GM23338 (cell line): ENCODE measurements around the gene IQGAP2. TPM values are rescaled to one million over a fixed set of nuclear protein-coding genes. Genes with fewer than 3 reads are reported as not detected.

Experiments
- ATAC-seq: fragments of 200-7000 bp; cut with Tn5 transposase; 3 replicates; pipeline ENCODE4 v1.9.1; 2020
- DNase-seq: peaks from one replicate; pipeline ENCODE4 v3.0.0-alpha.2; 2015; ENCODE audit warnings: low spot score
- H2AFZ ChIP-seq: fragments of 200-600 bp; sonication (generic); 2 replicates; pipeline ENCODE4 v1.8.0; 2016; ENCODE audit warnings: antibody characterized with exemption, mild to moderate bottlenecking, moderate library complexity
- H3F3A ChIP-seq: fragments of 200-600 bp; sonication (generic); replicated peaks from 2 replicates; pipeline ENCODE4 v1.8.0; 2017; ENCODE audit warnings: antibody characterized with exemption, mixed run types, low read depth
- H3K27ac ChIP-seq: fragments of 200-600 bp; sonication (generic); 2 replicates; pipeline ENCODE4 v1.6.1; 2016; ENCODE audit warnings: low read depth
- H3K27me3 ChIP-seq: fragments of 200-600 bp; sonication (generic); 2 replicates; pipeline ENCODE4 v1.8.0; 2016; ENCODE audit warnings: mild to moderate bottlenecking, mixed run types, moderate library complexity; ENCODE audit not compliant: insufficient read depth
- H3K36me3 ChIP-seq: fragments of 200-600 bp; sonication (generic); 2 replicates; pipeline ENCODE4 v1.8.0; 2016; ENCODE audit warnings: mild to moderate bottlenecking; ENCODE audit not compliant: insufficient read depth
- H3K4me1 ChIP-seq: fragments of 200-600 bp; sonication (generic); 2 replicates; pipeline ENCODE4 v1.8.0; 2016; ENCODE audit warnings: mild to moderate bottlenecking, moderate library complexity; ENCODE audit not compliant: insufficient read depth
- H3K4me2 ChIP-seq: fragments of 200-600 bp; sonication (generic); 2 replicates; pipeline ENCODE4 v1.7.1; 2017; ENCODE audit warnings: mixed run types
- H3K4me3 ChIP-seq: fragments of 200-600 bp; sonication (generic); 2 replicates; pipeline ENCODE4 v1.6.1; 2016; ENCODE audit warnings: mixed run types
- H3K79me2 ChIP-seq: fragments of 200-600 bp; sonication (generic); replicated peaks from 2 replicates; pipeline ENCODE4 v1.8.0; 2017; ENCODE audit warnings: mild to moderate bottlenecking; ENCODE audit not compliant: insufficient read depth
- H3K9me2 ChIP-seq: fragments of 200-600 bp; sonication (generic); 2 replicates; pipeline ENCODE4 v1.8.0; 2017; ENCODE audit not compliant: insufficient read depth
- H4K20me1 ChIP-seq: fragments of 200-600 bp; sonication (generic); replicated peaks from 2 replicates; pipeline ENCODE4 v1.8.0; 2017; ENCODE audit warnings: mild to moderate bottlenecking; ENCODE audit not compliant: insufficient read depth
- H3K27ac Mint-ChIP-seq: 2 replicates; pipeline ENCODE4 v1.8.0; 2020; ENCODE audit warnings: inconsistent platforms, mild to moderate bottlenecking, moderate library complexity, mixed read lengths
- H3K27me3 Mint-ChIP-seq: 3 replicates; pipeline ENCODE4 v1.8.0; 2022; ENCODE audit warnings: low read depth, mild to moderate bottlenecking, moderate library complexity, mixed read lengths, inconsistent platforms; ENCODE audit not compliant: insufficient read depth, poor library complexity
- H3K36me3 Mint-ChIP-seq: 3 replicates; pipeline ENCODE4 v1.8.0; 2021; ENCODE audit warnings: low read depth, mild to moderate bottlenecking, inconsistent platforms, moderate library complexity, mixed read lengths
- H3K4me1 Mint-ChIP-seq: 3 replicates; pipeline ENCODE4 v1.8.0; 2020; ENCODE audit warnings: mild to moderate bottlenecking, inconsistent platforms, mixed read lengths
- H3K4me3 Mint-ChIP-seq: 3 replicates; pipeline ENCODE4 v1.8.0; 2021; ENCODE audit warnings: moderate library complexity, mild to moderate bottlenecking, inconsistent platforms, mixed read lengths
- H3K9me3 Mint-ChIP-seq: 3 replicates; pipeline ENCODE4 v1.8.0; 2020; ENCODE audit warnings: moderate library complexity, mild to moderate bottlenecking, inconsistent platforms, mixed read lengths
- CREB1 ChIP-seq: fragments of 250-450 bp; sonication (Bioruptor Pico); IDR thresholded peaks from 2 replicates; pipeline ENCODE4 v1.5.0; 2020; ENCODE audit warnings: low read depth, mild to moderate bottlenecking, moderate library complexity
- EZH2 ChIP-seq: fragments of 200-600 bp; sonication (generic); IDR thresholded peaks from one replicate; pipeline ENCODE4 v1.8.0; 2017; ENCODE audit warnings: antibody characterized with exemption, mild to moderate bottlenecking, low read depth; ENCODE audit not compliant: unreplicated experiment
- EZH2phosphoT487 ChIP-seq: fragments of 200-600 bp; sonication (generic); IDR thresholded peaks from one replicate; pipeline ENCODE4 v1.8.1; 2018; ENCODE audit warnings: antibody characterized with exemption; ENCODE audit not compliant: unreplicated experiment
- JUNB ChIP-seq: IDR thresholded peaks from one replicate; pipeline ENCODE4 v1.6.1; 2016; ENCODE audit warnings: antibody characterized with exemption; ENCODE audit not compliant: unreplicated experiment
- NANOG ChIP-seq: IDR thresholded peaks from 2 replicates; pipeline ENCODE4 v1.6.1; 2016; ENCODE audit warnings: antibody characterized with exemption, borderline replicate concordance
- POLR2AphosphoS5 ChIP-seq: IDR thresholded peaks from 2 replicates; pipeline ENCODE4 v1.6.1; 2016; ENCODE audit warnings: antibody characterized with exemption, low read depth
- STAT1 ChIP-seq: IDR thresholded peaks from one replicate; pipeline ENCODE4 v1.6.1; 2016; ENCODE audit warnings: antibody characterized with exemption; ENCODE audit not compliant: unreplicated experiment
- ZNF114 ChIP-seq: fragments of 250-450 bp; sonication (Bioruptor Pico); IDR thresholded peaks from 2 replicates; pipeline ENCODE4 v1.5.0; 2020; ENCODE audit warnings: mild to moderate bottlenecking, moderate library complexity
- ZNF331 ChIP-seq: fragments of 250-450 bp; sonication (Bioruptor Pico); IDR thresholded peaks from 2 replicates; pipeline ENCODE4 v1.5.0; 2020; ENCODE audit warnings: low read depth, mild to moderate bottlenecking, moderate library complexity
- polyA plus RNA-seq: library from polyadenylated mRNA; unstranded; fragments of >200 nt; fragmentation: Nextera tagmentation; extraction: Ambion mirVana; gene quantifications from 2 replicates; pipeline ENCODE4 v1.2.1, GENCODE V29; 2016
- total RNA-seq: library from RNA; depleted of rRNA; stranded (reverse); fragments of >200 nt; shearing (Covaris generic); gene quantifications from 2 replicates; pipeline ENCODE4 v1.2.3, GENCODE V29; 2014
- TF ChIP-seq, protein P1 (sequence below): fragments of 250-450 bp; sonication (Bioruptor Pico); IDR thresholded peaks from 2 replicates; pipeline ENCODE4 v1.5.0; 2020; ENCODE audit warnings: mild to moderate bottlenecking, moderate library complexity
- TF ChIP-seq, protein P2 (sequence below): IDR thresholded peaks from one replicate; pipeline ENCODE4 v1.6.1; 2018; ENCODE audit warnings: antibody characterized with exemption; ENCODE audit not compliant: unreplicated experiment
- TF ChIP-seq, protein P3 (sequence below), 2 experiments: fragments of 200-600 bp in 1 of 2; sonication (generic) in 1 of 2; conservative IDR thresholded peaks; 2 replicates each; pipeline versions ENCODE4 v1.5.1 to v1.6.1; 2016 to 2017; ENCODE audit warnings: antibody characterized with exemption in 2 of 2, low read depth in 2 of 2, mild to moderate bottlenecking in 2 of 2, moderate library complexity in 1 of 2
- TF ChIP-seq, protein P4 (sequence below): IDR thresholded peaks from 2 replicates; pipeline ENCODE4 v1.6.1; 2016; ENCODE audit warnings: antibody characterized with exemption

The IQGAP2 gene
- total and polyA plus RNA-seq, 2 experiments from 2014 or later = 60.0 to 86.5 TPM

DNA sequence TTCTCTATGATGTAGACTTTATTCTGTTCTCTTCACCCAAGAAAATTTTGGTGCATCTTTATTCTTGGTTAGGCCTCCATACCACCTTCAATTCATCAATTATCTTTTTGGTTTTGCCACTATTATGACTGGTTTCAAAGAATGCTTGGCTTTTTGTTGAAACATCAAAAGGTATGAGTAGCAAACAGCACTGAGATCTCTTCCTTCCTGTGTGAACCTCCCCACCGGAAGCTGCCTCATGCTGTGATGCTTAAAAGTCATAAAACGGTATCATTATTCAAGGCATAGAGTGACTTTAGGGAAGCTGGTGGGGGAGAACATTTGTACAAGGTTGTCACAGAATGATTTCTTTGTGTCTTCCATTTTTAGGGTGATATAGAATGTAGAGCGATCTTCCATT, 70.6 kb downstream of the IQGAP2 start:
- no peaks in the 10 kb centered on the region for H3K27me3 ChIP-seq
- H3K4me3 ChIP-seq = no peak overlapping the region
- H3F3A ChIP-seq = no peaks in the 10 kb centered on the region
- no peak for DNase-seq
- H3K4me3 Mint-ChIP-seq = no peak overlapping the region
- no peak overlapping the region for H2AFZ ChIP-seq
- no peak overlapping the region for H3K27ac Mint-ChIP-seq
- TF ChIP-seq EZH2phosphoT487 = no peak
- no peak for TF ChIP-seq JUNB
- TF ChIP-seq, protein P1, sequence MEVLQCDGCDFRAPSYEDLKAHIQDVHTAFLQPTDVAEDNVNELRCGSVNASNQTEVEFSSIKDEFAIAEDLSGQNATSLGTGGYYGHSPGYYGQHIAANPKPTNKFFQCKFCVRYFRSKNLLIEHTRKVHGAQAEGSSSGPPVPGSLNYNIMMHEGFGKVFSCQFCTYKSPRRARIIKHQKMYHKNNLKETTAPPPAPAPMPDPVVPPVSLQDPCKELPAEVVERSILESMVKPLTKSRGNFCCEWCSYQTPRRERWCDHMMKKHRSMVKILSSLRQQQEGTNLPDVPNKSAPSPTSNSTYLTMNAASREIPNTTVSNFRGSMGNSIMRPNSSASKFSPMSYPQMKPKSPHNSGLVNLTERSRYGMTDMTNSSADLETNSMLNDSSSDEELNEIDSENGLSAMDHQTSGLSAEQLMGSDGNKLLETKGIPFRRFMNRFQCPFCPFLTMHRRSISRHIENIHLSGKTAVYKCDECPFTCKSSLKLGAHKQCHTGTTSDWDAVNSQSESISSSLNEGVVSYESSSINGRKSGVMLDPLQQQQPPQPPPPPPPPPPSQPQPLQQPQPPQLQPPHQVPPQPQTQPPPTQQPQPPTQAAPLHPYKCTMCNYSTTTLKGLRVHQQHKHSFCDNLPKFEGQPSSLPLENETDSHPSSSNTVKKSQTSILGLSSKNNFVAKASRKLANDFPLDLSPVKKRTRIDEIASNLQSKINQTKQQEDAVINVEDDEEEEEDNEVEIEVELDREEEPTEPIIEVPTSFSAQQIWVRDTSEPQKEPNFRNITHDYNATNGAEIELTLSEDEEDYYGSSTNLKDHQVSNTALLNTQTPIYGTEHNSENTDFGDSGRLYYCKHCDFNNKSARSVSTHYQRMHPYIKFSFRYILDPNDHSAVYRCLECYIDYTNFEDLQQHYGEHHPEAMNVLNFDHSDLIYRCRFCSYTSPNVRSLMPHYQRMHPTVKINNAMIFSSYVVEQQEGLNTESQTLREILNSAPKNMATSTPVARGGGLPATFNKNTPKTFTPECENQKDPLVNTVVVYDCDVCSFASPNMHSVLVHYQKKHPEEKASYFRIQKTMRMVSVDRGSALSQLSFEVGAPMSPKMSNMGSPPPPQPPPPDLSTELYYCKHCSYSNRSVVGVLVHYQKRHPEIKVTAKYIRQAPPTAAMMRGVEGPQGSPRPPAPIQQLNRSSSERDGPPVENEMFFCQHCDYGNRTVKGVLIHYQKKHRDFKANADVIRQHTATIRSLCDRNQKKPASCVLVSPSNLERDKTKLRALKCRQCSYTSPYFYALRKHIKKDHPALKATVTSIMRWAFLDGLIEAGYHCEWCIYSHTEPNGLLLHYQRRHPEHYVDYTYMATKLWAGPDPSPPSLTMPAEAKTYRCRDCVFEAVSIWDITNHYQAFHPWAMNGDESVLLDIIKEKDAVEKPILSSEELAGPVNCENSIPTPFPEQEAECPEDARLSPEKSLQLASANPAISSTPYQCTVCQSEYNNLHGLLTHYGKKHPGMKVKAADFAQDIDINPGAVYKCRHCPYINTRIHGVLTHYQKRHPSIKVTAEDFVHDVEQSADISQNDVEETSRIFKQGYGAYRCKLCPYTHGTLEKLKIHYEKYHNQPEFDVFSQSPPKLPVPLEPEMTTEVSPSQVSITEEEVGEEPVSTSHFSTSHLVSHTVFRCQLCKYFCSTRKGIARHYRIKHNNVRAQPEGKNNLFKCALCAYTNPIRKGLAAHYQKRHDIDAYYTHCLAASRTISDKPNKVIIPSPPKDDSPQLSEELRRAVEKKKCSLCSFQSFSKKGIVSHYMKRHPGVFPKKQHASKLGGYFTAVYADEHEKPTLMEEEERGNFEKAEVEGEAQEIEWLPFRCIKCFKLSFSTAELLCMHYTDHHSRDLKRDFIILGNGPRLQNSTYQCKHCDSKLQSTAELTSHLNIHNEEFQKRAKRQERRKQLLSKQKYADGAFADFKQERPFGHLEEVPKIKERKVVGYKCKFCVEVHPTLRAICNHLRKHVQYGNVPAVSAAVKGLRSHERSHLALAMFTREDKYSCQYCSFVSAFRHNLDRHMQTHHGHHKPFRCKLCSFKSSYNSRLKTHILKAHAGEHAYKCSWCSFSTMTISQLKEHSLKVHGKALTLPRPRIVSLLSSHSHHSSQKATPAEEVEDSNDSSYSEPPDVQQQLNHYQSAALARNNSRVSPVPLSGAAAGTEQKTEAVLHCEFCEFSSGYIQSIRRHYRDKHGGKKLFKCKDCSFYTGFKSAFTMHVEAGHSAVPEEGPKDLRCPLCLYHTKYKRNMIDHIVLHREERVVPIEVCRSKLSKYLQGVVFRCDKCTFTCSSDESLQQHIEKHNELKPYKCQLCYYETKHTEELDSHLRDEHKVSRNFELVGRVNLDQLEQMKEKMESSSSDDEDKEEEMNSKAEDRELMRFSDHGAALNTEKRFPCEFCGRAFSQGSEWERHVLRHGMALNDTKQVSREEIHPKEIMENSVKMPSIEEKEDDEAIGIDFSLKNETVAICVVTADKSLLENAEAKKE (CRISPR knock-in tag) = no peak
- no peak for TF ChIP-seq ZNF114 (CRISPR knock-in tag)
- TF ChIP-seq EZH2 = no peak
- TF ChIP-seq STAT1 = no peak
- no peak for TF ChIP-seq NANOG
- TF ChIP-seq POLR2AphosphoS5 = no peak
- TF ChIP-seq CREB1 (CRISPR knock-in tag) = no peak
- TF ChIP-seq, protein P2, sequence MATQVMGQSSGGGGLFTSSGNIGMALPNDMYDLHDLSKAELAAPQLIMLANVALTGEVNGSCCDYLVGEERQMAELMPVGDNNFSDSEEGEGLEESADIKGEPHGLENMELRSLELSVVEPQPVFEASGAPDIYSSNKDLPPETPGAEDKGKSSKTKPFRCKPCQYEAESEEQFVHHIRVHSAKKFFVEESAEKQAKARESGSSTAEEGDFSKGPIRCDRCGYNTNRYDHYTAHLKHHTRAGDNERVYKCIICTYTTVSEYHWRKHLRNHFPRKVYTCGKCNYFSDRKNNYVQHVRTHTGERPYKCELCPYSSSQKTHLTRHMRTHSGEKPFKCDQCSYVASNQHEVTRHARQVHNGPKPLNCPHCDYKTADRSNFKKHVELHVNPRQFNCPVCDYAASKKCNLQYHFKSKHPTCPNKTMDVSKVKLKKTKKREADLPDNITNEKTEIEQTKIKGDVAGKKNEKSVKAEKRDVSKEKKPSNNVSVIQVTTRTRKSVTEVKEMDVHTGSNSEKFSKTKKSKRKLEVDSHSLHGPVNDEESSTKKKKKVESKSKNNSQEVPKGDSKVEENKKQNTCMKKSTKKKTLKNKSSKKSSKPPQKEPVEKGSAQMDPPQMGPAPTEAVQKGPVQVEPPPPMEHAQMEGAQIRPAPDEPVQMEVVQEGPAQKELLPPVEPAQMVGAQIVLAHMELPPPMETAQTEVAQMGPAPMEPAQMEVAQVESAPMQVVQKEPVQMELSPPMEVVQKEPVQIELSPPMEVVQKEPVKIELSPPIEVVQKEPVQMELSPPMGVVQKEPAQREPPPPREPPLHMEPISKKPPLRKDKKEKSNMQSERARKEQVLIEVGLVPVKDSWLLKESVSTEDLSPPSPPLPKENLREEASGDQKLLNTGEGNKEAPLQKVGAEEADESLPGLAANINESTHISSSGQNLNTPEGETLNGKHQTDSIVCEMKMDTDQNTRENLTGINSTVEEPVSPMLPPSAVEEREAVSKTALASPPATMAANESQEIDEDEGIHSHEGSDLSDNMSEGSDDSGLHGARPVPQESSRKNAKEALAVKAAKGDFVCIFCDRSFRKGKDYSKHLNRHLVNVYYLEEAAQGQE = no peak
- TF ChIP-seq, protein P3, sequence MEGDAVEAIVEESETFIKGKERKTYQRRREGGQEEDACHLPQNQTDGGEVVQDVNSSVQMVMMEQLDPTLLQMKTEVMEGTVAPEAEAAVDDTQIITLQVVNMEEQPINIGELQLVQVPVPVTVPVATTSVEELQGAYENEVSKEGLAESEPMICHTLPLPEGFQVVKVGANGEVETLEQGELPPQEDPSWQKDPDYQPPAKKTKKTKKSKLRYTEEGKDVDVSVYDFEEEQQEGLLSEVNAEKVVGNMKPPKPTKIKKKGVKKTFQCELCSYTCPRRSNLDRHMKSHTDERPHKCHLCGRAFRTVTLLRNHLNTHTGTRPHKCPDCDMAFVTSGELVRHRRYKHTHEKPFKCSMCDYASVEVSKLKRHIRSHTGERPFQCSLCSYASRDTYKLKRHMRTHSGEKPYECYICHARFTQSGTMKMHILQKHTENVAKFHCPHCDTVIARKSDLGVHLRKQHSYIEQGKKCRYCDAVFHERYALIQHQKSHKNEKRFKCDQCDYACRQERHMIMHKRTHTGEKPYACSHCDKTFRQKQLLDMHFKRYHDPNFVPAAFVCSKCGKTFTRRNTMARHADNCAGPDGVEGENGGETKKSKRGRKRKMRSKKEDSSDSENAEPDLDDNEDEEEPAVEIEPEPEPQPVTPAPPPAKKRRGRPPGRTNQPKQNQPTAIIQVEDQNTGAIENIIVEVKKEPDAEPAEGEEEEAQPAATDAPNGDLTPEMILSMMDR (conservative IDR thresholded peaks at IDR 0.05; ENCODE audit: low read depth in 2 of 2) = no peak
- TF ChIP-seq, protein P4, sequence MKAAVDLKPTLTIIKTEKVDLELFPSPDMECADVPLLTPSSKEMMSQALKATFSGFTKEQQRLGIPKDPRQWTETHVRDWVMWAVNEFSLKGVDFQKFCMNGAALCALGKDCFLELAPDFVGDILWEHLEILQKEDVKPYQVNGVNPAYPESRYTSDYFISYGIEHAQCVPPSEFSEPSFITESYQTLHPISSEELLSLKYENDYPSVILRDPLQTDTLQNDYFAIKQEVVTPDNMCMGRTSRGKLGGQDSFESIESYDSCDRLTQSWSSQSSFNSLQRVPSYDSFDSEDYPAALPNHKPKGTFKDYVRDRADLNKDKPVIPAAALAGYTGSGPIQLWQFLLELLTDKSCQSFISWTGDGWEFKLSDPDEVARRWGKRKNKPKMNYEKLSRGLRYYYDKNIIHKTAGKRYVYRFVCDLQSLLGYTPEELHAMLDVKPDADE = no peak
- TF ChIP-seq ZNF331 (CRISPR knock-in tag) = no peak
- no peak for ATAC-seq
- H3K9me2 ChIP-seq = no peaks in the 10 kb centered on the region; the same call in 1 of the 2 replicates
- peaks cover 25% of the 10 kb centered on the region for H3K4me1 ChIP-seq
- H3K79me2 ChIP-seq = peaks cover 10% of the 10 kb centered on the region
- no peaks in the 10 kb centered on the region for H3K36me3 ChIP-seq
- H3K9me3 Mint-ChIP-seq = peaks cover 18% of the 10 kb centered on the region
- H3K36me3 Mint-ChIP-seq = peaks cover 26% of the 10 kb centered on the region
- peaks cover 21% of the 10 kb centered on the region for H3K4me1 Mint-ChIP-seq
- H3K27me3 Mint-ChIP-seq = peaks cover 1% of the 10 kb centered on the region
- no peaks in the 10 kb centered on the region for H4K20me1 ChIP-seq
- H3K4me2 ChIP-seq = no peak overlapping the region
- H3K27ac ChIP-seq = no peak overlapping the region
